Mammary epithelial cell (primary cell): ENCODE results near the gene ZC3H18.

Source experiments
- EZH2 ChIP-seq: IDR thresholded peaks from 2 replicates; pipeline ENCODE4 v1.6.1; 2012; ENCODE audit warnings: low read length, inconsistent platforms, borderline replicate concordance
- TF ChIP-seq, protein P1 (sequence below), 2 donors: IDR thresholded peaks in 1 of 2; conservative IDR thresholded peaks in 1 of 2; 2 replicates each; pipeline ENCODE4 v1.5.1; 2011 to 2012; ENCODE audit warnings: inconsistent platforms in 2 of 2, low read length in 2 of 2, mild to moderate bottlenecking in 2 of 2, control low read depth in 1 of 2, low read depth in 1 of 2; ENCODE audit not compliant: insufficient read depth in 1 of 2; ENCODE audit errors: extremely low read depth in 1 of 2

DNA sequence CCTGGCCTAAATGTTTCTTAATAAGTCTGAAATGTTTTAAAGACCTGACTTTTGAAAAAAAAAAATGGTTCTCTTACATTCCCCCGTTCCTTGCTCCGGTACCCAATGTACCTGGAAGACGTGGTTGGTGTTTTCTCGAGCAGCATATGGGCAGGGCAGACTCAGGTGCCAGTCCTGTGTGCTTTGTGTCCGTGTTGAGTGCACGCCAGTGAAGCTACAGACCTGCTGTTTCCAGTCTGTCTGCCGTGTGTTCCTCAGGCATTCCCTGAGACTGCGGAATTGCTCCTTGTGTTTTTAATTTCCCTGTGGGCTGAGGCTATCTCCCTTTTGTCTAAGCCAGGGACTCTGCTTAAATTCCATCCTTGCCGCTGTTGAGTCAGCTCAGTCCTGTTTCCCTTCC lies 56.4 kb downstream of the ZC3H18 start:
- TF ChIP-seq, protein P1, sequence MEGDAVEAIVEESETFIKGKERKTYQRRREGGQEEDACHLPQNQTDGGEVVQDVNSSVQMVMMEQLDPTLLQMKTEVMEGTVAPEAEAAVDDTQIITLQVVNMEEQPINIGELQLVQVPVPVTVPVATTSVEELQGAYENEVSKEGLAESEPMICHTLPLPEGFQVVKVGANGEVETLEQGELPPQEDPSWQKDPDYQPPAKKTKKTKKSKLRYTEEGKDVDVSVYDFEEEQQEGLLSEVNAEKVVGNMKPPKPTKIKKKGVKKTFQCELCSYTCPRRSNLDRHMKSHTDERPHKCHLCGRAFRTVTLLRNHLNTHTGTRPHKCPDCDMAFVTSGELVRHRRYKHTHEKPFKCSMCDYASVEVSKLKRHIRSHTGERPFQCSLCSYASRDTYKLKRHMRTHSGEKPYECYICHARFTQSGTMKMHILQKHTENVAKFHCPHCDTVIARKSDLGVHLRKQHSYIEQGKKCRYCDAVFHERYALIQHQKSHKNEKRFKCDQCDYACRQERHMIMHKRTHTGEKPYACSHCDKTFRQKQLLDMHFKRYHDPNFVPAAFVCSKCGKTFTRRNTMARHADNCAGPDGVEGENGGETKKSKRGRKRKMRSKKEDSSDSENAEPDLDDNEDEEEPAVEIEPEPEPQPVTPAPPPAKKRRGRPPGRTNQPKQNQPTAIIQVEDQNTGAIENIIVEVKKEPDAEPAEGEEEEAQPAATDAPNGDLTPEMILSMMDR (conservative IDR thresholded peaks at IDR 0.05 in 1 of 2, IDR thresholded peaks at IDR 0.05 in 1 of 2; ENCODE audit: extremely low read depth in 1 of 2, insufficient read depth in 1 of 2, low read depth in 1 of 2, low read length in 2 of 2) = no peak
- TF ChIP-seq EZH2 = no peak
